Fibroblast of lung (primary cell): ENCODE results near the gene RTP1. TPM values are rescaled to one million over a fixed set of nuclear protein-coding genes. Genes with fewer than 3 reads are reported as not detected.

Experiments
- DNase-seq, 2 donors: peaks; one replicate each; pipeline versions ENCODE4 v3.0.0 to v3.0.0-alpha.2; 2010; ENCODE audit warnings: low read depth in 2 of 2
- H2AFZ ChIP-seq: 2 replicates; pipeline ENCODE4 v1.5.1; 2012; ENCODE audit warnings: low read length, control low read depth, inconsistent platforms
- H3K27ac ChIP-seq: 2 replicates; pipeline ENCODE4 v1.5.1; 2011; ENCODE audit warnings: low read length, control low read depth; ENCODE audit not compliant: insufficient read depth
- H3K27me3 ChIP-seq: 2 replicates; pipeline ENCODE4 v1.5.1; 2011; ENCODE audit warnings: mild to moderate bottlenecking, low read length; ENCODE audit not compliant: control insufficient read depth, insufficient read depth
- H3K36me3 ChIP-seq: 2 replicates; pipeline ENCODE4 v1.5.1; 2011; ENCODE audit warnings: low read length; ENCODE audit not compliant: control insufficient read depth, insufficient read depth
- H3K4me1 ChIP-seq: 2 replicates; pipeline ENCODE4 v1.5.1; 2011; ENCODE audit warnings: low read length; ENCODE audit not compliant: control insufficient read depth, insufficient read depth; ENCODE audit errors: extremely low read depth
- H3K4me2 ChIP-seq: 2 replicates; pipeline ENCODE4 v1.5.1; 2011; ENCODE audit warnings: low read length, control low read depth; ENCODE audit not compliant: insufficient read depth; ENCODE audit errors: extremely low read depth
- H3K4me3 ChIP-seq, 4 experiments: fragments of 200-600 bp in 1 of 4; sonication (generic) in 1 of 4; replicated peaks in 1 of 4; 2 replicates each; pipeline ENCODE4 v1.5.1; 2011 to 2016; ENCODE audit warnings: low read length in 4 of 4, low read depth in 3 of 4, mild to moderate bottlenecking in 3 of 4, control low read depth in 2 of 4, inconsistent platforms in 1 of 4, mixed read lengths in 1 of 4; ENCODE audit not compliant: insufficient read depth in 1 of 4; ENCODE audit errors: control extremely low read depth in 1 of 4
- H3K79me2 ChIP-seq: 2 replicates; pipeline ENCODE4 v1.5.1; 2012; ENCODE audit warnings: mild to moderate bottlenecking, low read length, inconsistent platforms; ENCODE audit not compliant: control insufficient read depth, insufficient read depth
- H3K9ac ChIP-seq: 2 replicates; pipeline ENCODE4 v1.5.1; 2011; ENCODE audit warnings: mild to moderate bottlenecking, low read length, control low read depth; ENCODE audit not compliant: insufficient read depth
- H3K9me3 ChIP-seq: 2 replicates; pipeline ENCODE4 v1.5.1; 2012; ENCODE audit warnings: low read depth, low read length; ENCODE audit not compliant: control insufficient read depth, insufficient read depth
- H4K20me1 ChIP-seq: 2 replicates; pipeline ENCODE4 v1.5.1; 2011; ENCODE audit warnings: low read length; ENCODE audit not compliant: control insufficient read depth, insufficient read depth; ENCODE audit errors: extremely low read depth
- CTCF ChIP-seq, 2 donors: IDR thresholded peaks in 1 of 2; conservative IDR thresholded peaks in 1 of 2; 1 replicate in 1 of 2; 2 replicates in 1 of 2; pipeline ENCODE4 v1.5.1; 2011 to 2012; ENCODE audit warnings: low read length in 2 of 2, control low read depth in 1 of 2, inconsistent platforms in 1 of 2, low read depth in 1 of 2, mild to moderate bottlenecking in 1 of 2
- EZH2 ChIP-seq: IDR thresholded peaks from 2 replicates; pipeline ENCODE4 v1.5.1; 2012; ENCODE audit warnings: low read length, control low read depth, mild to moderate bottlenecking; ENCODE audit errors: missing control alignments
- polyA plus RNA-seq, 2 donors: library from polyadenylated mRNA; depleted of rRNA in 1 of 2; stranded (reverse) in 1 of 2; unstranded in 1 of 2; fragments of >200 nt; gene quantifications; 2 replicates each; pipeline ENCODE4 v1.2.1, GENCODE V29; 2011 to 2012; ENCODE audit warnings: missing spikeins in 1 of 2
- total RNA-seq: library from RNA; depleted of rRNA; stranded (reverse); fragments of >200 nt; gene quantifications from 2 replicates; pipeline ENCODE4 v1.2.1, GENCODE V29; 2014

RTP1 gene
- total and polyA plus RNA-seq, 2 donors (not counting 1 experiment from before 2014, with no cell fraction given), result under 0.01 TPM; not detected in 1

- Histone ChIP-seq H3K27me3 (no peaks in the 10 kb centered on the region), H2AFZ (no peak overlapping the region), H4K20me1 (no peaks in the 10 kb centered on the region), H3K9ac (no peak overlapping the region), H3K4me3 (no peak overlapping the region), H3K36me3 (no peaks in the 10 kb centered on the region), H3K9me3 (no peaks in the 10 kb centered on the region), H3K79me2 (no peaks in the 10 kb centered on the region), H3K4me1 (no peaks in the 10 kb centered on the region), H3K27ac (no peak overlapping the region), H3K4me2 (no peak overlapping the region)
- peak in 1 of 2 donors; percentile 69 for DNase-seq
- no peak for TF ChIP-seq EZH2
These were observed 15.4 kb downstream of the RTP1 start for GRCh38 chr3:187212705-187213104.

GRCh38 chr3:187213616-187214015 lies 16.3 kb downstream of the RTP1 start:
- Histone ChIP-seq H3K9me3 (no peaks in the 10 kb centered on the region), H3K4me2 (no peak overlapping the region), H3K4me1 (no peaks in the 10 kb centered on the region), H3K27me3 (no peaks in the 10 kb centered on the region), H3K4me3 (no peak overlapping the region), H2AFZ (no peak overlapping the region), H3K27ac (no peak overlapping the region), H3K79me2 (no peaks in the 10 kb centered on the region), H3K36me3 (no peaks in the 10 kb centered on the region), H3K9ac (no peak overlapping the region), H4K20me1 (no peaks in the 10 kb centered on the region)
- DNase-seq, result no peak
- TF ChIP-seq CTCF (conservative IDR thresholded peaks at IDR 0.05 in 1 of 2, IDR thresholded peaks at IDR 0.05 in 1 of 2; ENCODE audit: low read depth in 1 of 2, low read length in 2 of 2) (no peak), EZH2 (no peak)

GRCh38 chr3:187215460-187215859 lies 18.2 kb downstream of the RTP1 start:
- H3K4me3 ChIP-seq, result no peak overlapping the region
- H3K27me3 ChIP-seq, result no peaks in the 10 kb centered on the region
- H3K4me1 ChIP-seq, result no peaks in the 10 kb centered on the region
- DNase-seq, result no peak
- H2AFZ ChIP-seq, result no peak overlapping the region
- H3K9ac ChIP-seq, result no peak overlapping the region
- TF ChIP-seq CTCF (conservative IDR thresholded peaks at IDR 0.05 in 1 of 2, IDR thresholded peaks at IDR 0.05 in 1 of 2; ENCODE audit: low read depth in 1 of 2, low read length in 2 of 2), result no peak
- TF ChIP-seq EZH2, result no peak
- H4K20me1 ChIP-seq, result no peaks in the 10 kb centered on the region
- no peaks in the 10 kb centered on the region for H3K9me3 ChIP-seq
- H3K79me2 ChIP-seq, result no peaks in the 10 kb centered on the region
- H3K36me3 ChIP-seq, result no peaks in the 10 kb centered on the region
- H3K27ac ChIP-seq, result no peak overlapping the region
- H3K4me2 ChIP-seq, result no peak overlapping the region
